Fibroblast of the aortic adventitia (primary cell): ENCODE measurements around the gene STK4. TPM values are rescaled to one million over a fixed set of nuclear protein-coding genes. Genes with fewer than 3 reads are reported as not detected.
"Not testable (repeated sequence)": the region's sequence is repeated elsewhere in the genome, so short reads cannot be mapped to it uniquely, and the experiment has no call there.

Experiments
- DNase-seq: peaks from one replicate; pipeline ENCODE4 v3.0.0-alpha.2; 2010; ENCODE audit warnings: low read depth
- H3K4me3 ChIP-seq: 2 replicates; pipeline ENCODE4 v1.5.1; 2011; ENCODE audit warnings: low read depth, mild to moderate bottlenecking, control low read depth, low read length, moderate library complexity
- total RNA-seq: library from RNA; depleted of rRNA; stranded (reverse); fragments of >200 nt; gene quantifications from 2 replicates; pipeline ENCODE4 v1.2.3, GENCODE V29; 2012; ENCODE audit warnings: low replicate concordance
- TF ChIP-seq, protein P1 (sequence below): IDR thresholded peaks from 2 replicates; pipeline ENCODE4 v1.5.1; 2011; ENCODE audit warnings: mild to moderate bottlenecking, low read length, control low read depth, inconsistent platforms; ENCODE audit not compliant: insufficient read depth

STK4 gene
- total RNA-seq, 1 donor: 41.6 TPM

DNA sequence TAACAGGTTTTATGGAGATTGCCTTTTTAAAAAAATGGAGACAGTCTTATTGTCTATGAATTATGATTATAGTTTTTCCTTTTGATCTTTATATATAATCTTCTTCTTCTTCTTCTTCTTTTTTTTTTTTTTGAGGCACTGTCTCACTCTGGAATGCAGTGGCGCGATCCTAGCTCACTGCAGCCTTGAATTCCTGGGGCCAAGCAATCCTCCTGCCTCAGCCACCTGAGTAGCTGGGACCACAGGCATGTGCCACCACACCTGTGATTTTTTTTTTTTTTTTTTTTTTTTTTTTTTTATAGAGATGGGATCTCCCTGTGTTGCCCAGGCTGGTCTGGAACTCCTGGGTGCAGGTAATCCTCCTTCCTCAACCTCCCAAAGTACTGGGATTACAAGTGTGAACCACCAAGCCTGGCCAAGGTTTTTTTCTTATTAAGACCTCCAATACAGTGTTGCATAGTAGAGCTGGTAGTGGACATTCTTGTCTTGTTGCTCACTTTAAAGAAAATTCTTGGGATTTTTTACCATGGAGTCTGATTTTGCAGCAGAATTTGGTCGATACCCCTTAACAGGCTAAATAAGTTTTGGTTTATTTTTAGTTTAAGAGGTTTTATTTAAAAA is 46.5 kb downstream of the STK4 start:
- TF ChIP-seq, protein P1, sequence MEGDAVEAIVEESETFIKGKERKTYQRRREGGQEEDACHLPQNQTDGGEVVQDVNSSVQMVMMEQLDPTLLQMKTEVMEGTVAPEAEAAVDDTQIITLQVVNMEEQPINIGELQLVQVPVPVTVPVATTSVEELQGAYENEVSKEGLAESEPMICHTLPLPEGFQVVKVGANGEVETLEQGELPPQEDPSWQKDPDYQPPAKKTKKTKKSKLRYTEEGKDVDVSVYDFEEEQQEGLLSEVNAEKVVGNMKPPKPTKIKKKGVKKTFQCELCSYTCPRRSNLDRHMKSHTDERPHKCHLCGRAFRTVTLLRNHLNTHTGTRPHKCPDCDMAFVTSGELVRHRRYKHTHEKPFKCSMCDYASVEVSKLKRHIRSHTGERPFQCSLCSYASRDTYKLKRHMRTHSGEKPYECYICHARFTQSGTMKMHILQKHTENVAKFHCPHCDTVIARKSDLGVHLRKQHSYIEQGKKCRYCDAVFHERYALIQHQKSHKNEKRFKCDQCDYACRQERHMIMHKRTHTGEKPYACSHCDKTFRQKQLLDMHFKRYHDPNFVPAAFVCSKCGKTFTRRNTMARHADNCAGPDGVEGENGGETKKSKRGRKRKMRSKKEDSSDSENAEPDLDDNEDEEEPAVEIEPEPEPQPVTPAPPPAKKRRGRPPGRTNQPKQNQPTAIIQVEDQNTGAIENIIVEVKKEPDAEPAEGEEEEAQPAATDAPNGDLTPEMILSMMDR: no peak
- peak; percentile 68 for DNase-seq
- no peak overlapping the region for H3K4me3 ChIP-seq

GRCh38 chr20:45014131-45014530 is 47.8 kb downstream of the STK4 start:
- DNase-seq, H3K4me3 ChIP-seq: not testable (repeated sequence)

DNA sequence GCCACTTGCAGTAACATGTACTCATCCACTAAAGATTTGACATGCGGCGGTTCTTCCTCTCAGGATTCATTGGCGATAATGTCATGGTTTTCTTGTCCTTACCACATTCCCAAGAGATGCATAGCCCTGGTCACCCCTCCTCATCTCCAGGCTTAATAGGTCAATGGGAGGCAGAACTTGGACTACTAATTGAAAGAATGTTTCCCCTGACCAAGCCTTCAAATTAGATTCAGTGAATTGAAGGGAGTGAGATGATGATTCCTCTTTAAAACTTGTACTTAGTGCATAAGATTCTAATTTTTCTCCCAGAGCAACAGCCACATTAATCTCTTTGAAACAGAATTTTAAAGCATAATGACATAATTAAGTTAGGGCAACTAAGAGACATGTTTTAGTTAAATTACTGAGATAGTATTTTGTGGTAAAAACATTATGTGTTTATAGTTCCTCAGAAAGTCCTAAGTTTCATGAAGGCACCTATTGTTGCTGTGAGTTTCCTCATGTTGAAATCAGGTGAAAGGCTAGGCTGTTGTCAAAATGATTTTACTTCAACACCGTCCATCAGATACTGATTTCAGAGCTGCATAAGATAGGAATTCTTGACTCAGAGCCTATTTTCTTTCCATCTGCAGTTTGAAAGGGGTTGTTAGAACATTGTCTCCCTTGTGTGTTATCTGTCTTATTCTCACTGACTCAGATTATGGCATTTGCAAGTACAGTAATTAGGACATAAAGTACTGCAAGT is 48.5 kb downstream of the STK4 start:
- TF ChIP-seq, protein P1: no peak
- DNase-seq: peak; percentile 79

GRCh38 chr20:45016089-45016671 is 49.9 kb downstream of the STK4 start:
- H3K4me3 ChIP-seq: no peak overlapping the region
- peak; percentile 95 for DNase-seq
- TF ChIP-seq, protein P1: no peak

More for the DNA sequence above, 48.5 kb downstream of the STK4 start:
- H3K4me3 ChIP-seq: no peak overlapping the region

DNA sequence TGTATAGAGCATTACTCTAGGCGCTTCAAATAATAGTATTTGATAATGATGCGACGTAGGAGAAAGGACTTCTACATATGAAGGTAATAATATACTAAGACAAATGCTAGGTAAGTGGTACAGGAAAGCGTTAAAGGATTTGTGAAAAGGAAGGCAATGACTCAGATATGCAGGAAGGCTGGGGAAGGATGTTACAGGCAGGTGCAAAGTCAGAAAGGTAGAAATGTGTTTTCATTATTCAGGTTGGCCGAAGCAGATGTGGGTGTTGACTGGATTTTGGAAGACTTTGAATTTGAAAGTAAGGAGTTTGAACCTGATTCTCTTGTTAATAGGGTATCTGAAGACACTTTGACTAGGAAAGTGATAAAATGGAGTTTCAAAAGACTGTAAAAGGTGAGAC is 51.0 kb downstream of the STK4 start:
- DNase-seq: no peak
- TF ChIP-seq, protein P1: no peak
- no peak overlapping the region for H3K4me3 ChIP-seq

- DNase-seq: no peak
- H3K4me3 ChIP-seq: no peak overlapping the region
- TF ChIP-seq, protein P1: no peak
Measured at GRCh38 chr20:45017857-45018256, 51.5 kb downstream of the STK4 start.

DNA sequence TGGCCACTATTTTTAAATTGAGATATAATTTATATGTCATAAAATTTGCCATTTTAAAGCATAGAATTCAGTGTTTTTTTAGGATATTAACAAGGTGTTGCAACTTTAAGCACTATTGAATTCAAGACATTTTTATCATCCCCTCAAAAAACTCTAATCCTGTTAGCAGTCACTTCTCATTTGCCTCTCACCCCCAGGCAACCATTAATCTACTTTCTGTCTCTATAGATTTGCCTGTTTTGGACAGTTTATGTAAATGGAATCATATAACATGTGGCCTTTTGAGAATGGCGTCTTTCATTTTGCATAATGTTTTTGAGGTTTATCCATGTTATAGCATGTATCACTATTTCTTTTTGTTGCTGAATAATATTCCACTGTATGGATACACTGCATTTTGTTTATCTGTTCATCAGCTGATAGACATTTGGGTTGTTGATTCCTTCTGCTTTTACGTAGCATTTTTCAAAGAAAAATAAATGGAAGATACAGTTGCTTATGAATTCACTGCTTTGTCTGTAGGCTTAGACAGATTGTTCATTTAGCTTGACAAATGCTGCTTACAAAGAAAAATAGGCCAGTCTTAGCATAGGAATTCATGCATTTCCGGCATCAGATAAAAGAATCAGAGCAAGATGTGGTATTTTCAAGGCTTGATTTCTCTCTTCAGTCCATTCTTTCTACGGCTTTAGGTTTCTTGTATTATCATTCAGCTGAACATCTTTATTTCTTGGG is 52.9 kb downstream of the STK4 start:
- TF ChIP-seq, protein P1: no peak
- DNase-seq: no peak
- H3K4me3 ChIP-seq: no peak overlapping the region
